Thoracic aorta (tissue), 2 donors: ENCODE measurements around the gene FSD1L. TPM values are rescaled to one million over a fixed set of nuclear protein-coding genes. Genes with fewer than 3 reads are reported as not detected.

Experiments used
- ATAC-seq: fragments of 150-250 bp; one replicate; pipeline ENCODE4 v1.8.0; 2017; ENCODE audit warnings: low read depth; ENCODE audit not compliant: insufficient number of reproducible peaks, low FRiP score
- DNase-seq: peaks from one replicate; pipeline ENCODE4 v3.0.0-alpha.2; 2020; ENCODE audit warnings: low spot score
- H3K27ac ChIP-seq, 2 donors: fragments of 200-600 bp; sonication (generic); 1 replicate in 1 of 2; 2 replicates in 1 of 2; pipeline ENCODE4 v1.5.1; 2016; ENCODE audit warnings: mild to moderate bottlenecking in 2 of 2, moderate library complexity in 2 of 2
- H3K27me3 ChIP-seq: fragments of 200-600 bp; sonication (generic); replicated peaks from 2 replicates; pipeline ENCODE4 v1.6.0; 2016; ENCODE audit warnings: mild to moderate bottlenecking; ENCODE audit not compliant: insufficient read depth
- H3K36me3 ChIP-seq: fragments of 200-600 bp; sonication (generic); one replicate; pipeline ENCODE4 v1.5.1; 2016
- H3K4me1 ChIP-seq, 2 donors: fragments of 200-600 bp; sonication (generic); 1 replicate in 1 of 2; 2 replicates in 1 of 2; pipeline versions ENCODE4 v1.5.1 to v1.6.0; 2016; ENCODE audit warnings: low read depth in 2 of 2, mild to moderate bottlenecking in 1 of 2; ENCODE audit not compliant: control insufficient read depth in 1 of 2
- H3K4me3 ChIP-seq: fragments of 200-600 bp; sonication (generic); 2 replicates; pipeline ENCODE4 v1.5.1; 2016; ENCODE audit warnings: mild to moderate bottlenecking
- H3K9me3 ChIP-seq: fragments of 200-600 bp; sonication (generic); 2 replicates; pipeline ENCODE4 v1.5.1; 2016
- total RNA-seq, 2 donors: library from RNA; depleted of rRNA; stranded (reverse); fragments of >200 nt; gene quantifications; one replicate each; pipeline versions ENCODE4 v1.1.0 to v1.2.3, GENCODE V29; 2016
- TF ChIP-seq, protein P1 (sequence below): fragments of 200-600 bp; sonication (generic); IDR thresholded peaks from one replicate; pipeline ENCODE4 v1.5.1; 2019; ENCODE audit warnings: antibody characterized with exemption

Gene FSD1L
- total RNA-seq, 2 donors from 2014 or later = 3.5 to 5.1 TPM

GRCh38 chr9:105484226-105484625 lies 36.4 kb downstream of the FSD1L start:
- no peak for DNase-seq
- ATAC-seq = no peak
- Histone ChIP-seq H3K27ac (no peak overlapping the region), H3K27me3 (no peaks in the 10 kb centered on the region), H3K36me3 (no peaks in the 10 kb centered on the region), H3K4me1 (no peaks in the 10 kb centered on the region), H3K9me3 (no peaks in the 10 kb centered on the region), H3K4me3 (no peak overlapping the region)
- TF ChIP-seq, protein P1, sequence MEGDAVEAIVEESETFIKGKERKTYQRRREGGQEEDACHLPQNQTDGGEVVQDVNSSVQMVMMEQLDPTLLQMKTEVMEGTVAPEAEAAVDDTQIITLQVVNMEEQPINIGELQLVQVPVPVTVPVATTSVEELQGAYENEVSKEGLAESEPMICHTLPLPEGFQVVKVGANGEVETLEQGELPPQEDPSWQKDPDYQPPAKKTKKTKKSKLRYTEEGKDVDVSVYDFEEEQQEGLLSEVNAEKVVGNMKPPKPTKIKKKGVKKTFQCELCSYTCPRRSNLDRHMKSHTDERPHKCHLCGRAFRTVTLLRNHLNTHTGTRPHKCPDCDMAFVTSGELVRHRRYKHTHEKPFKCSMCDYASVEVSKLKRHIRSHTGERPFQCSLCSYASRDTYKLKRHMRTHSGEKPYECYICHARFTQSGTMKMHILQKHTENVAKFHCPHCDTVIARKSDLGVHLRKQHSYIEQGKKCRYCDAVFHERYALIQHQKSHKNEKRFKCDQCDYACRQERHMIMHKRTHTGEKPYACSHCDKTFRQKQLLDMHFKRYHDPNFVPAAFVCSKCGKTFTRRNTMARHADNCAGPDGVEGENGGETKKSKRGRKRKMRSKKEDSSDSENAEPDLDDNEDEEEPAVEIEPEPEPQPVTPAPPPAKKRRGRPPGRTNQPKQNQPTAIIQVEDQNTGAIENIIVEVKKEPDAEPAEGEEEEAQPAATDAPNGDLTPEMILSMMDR = no peak

DNA sequence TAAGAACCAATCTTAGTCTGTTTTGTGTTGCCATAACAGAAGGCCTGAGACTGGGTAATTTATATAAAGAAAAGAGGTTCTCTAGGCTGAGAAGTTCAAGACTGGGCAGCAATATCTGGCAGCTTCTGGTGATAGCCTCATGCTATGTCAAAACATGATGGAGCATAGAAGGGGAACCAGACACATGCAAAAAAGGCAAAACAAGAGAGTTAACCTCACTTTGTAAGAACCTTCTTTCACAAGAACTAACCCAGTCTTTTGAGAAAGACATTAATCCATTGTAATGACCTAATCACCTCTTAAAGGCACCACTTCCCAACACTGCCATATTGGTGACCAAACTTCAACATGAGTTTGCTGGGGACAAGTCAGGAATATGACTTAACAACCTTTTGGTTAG lies 37.3 kb downstream of the FSD1L start:
- H3K27ac ChIP-seq = no peak overlapping the region
- H3K27me3 ChIP-seq = no peaks in the 10 kb centered on the region
- no peaks in the 10 kb centered on the region for H3K36me3 ChIP-seq
- H3K4me3 ChIP-seq = no peak overlapping the region
- ATAC-seq = no peak
- DNase-seq = no peak
- no peaks in the 10 kb centered on the region for H3K4me1 ChIP-seq
- no peaks in the 10 kb centered on the region for H3K9me3 ChIP-seq
- TF ChIP-seq, protein P1 = no peak

- Histone ChIP-seq H3K27ac (no peak overlapping the region), H3K4me1 (peaks cover 3 to 7% of the 10 kb centered on the region in 2 donors), H3K27me3 (no peaks in the 10 kb centered on the region), H3K4me3 (no peak overlapping the region), H3K36me3 (no peaks in the 10 kb centered on the region), H3K9me3 (no peaks in the 10 kb centered on the region)
- ATAC-seq = no peak
- TF ChIP-seq, protein P1 = no peak
- no peak for DNase-seq
These were observed 49.0 kb downstream of the FSD1L start for GRCh38 chr9:105496826-105497225.

GRCh38 chr9:105497704-105498103 lies 49.9 kb downstream of the FSD1L start:
- Histone ChIP-seq H3K4me1 (peaks cover 3 to 7% of the 10 kb centered on the region in 2 donors), H3K4me3 (no peak overlapping the region), H3K27me3 (no peaks in the 10 kb centered on the region), H3K27ac (no peak overlapping the region), H3K9me3 (no peaks in the 10 kb centered on the region), H3K36me3 (no peaks in the 10 kb centered on the region)
- no peak for ATAC-seq
- DNase-seq = no peak
- TF ChIP-seq, protein P1 = no peak

DNA sequence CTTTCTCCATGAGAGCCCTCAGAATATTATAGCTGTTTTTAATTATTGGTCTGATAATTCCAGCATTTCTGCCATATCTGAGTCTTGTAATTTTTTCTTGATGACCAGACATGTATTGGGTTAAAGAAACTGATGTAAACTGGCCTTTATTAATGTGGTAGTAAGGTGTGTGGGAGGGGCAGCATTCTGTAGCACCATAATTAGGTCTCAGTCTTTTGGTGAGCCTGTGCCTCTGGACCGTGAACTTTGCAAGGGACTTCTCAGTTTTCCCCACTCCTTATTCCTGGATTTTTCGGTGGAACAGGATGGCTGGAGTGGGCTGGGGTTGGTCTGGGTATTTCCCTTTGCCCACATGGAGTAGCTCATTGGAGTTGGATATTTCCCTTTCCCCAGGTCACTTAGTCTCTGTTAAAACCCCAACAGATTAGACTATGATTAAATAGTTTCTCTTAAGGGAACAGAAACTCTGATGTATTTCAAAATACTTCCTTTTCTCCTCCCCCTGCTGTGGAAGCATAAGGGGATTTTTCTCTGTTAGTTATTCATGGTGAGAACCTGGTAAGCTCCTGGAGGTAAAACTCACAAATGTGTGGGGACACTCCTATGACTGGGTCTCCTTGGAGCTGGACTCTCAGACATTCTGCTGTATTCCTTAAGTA lies 52.4 kb downstream of the FSD1L start:
- no peaks in the 10 kb centered on the region for H3K27me3 ChIP-seq
- TF ChIP-seq, protein P1 = no peak
- no peak overlapping the region for H3K27ac ChIP-seq
- no peak overlapping the region for H3K4me3 ChIP-seq
- peaks cover 3 to 7% of the 10 kb centered on the region in 2 donors for H3K4me1 ChIP-seq
- ATAC-seq (no peak), DNase-seq (no peak)
- no peaks in the 10 kb centered on the region for H3K36me3 ChIP-seq
- H3K9me3 ChIP-seq = no peaks in the 10 kb centered on the region
